IPS DF 19.7 (cell line): ENCODE data around the gene PTPRD.

Source experiments
- DNase-seq: peaks from one replicate; pipeline ENCODE4 v3.0.0-alpha.2; 2013; ENCODE audit warnings: low read depth, low spot score

Gene PTPRD

DNA sequence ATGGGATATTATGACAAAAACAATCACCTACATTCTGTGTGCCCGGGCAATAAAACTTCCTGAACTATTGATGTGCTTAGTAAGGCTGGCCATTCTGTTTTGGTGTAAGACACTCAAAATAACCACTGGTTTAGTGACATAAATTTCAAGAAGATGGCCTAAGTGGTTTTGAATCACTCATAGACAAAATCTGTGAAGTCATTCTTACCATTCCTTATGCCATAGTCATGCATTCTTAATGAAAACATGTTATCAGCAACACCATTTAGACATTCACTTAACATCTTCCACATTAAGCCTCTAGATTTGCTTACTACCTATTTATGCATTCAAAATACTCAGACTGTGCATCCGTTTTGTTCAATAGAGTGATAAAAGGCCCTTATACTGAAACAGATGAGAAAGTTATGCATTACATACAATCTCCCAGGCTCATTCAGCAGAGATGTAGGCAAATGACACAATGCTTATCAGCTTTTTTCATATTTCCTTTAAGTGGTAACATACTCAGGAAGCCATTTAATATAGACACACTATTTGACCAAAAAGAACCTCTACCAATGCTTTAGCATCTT, 1964.4 kb downstream of the PTPRD start:
- no peak for DNase-seq

DNA sequence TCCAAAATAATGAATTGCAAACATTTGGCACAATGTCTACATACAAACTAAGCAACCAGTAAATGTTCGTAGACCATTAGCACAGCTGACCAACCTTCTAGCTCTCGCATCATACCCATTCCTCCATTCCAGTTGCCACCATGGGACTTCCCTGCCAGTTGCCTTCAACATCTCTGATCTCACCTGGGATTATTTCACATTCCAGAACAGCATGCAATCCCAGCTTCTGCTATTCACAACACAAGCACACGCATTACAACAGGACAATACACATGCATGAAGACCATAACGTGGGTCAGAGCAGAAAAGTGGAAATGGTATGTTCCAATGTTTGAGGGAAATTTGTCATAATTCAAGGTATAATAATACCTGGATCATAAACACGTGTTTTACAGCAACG, 1965.0 kb downstream of the PTPRD start:
- DNase-seq, result no peak

GRCh38 chr9:8644571-8644970, 1968.2 kb downstream of the PTPRD start:
- no peak for DNase-seq

DNA sequence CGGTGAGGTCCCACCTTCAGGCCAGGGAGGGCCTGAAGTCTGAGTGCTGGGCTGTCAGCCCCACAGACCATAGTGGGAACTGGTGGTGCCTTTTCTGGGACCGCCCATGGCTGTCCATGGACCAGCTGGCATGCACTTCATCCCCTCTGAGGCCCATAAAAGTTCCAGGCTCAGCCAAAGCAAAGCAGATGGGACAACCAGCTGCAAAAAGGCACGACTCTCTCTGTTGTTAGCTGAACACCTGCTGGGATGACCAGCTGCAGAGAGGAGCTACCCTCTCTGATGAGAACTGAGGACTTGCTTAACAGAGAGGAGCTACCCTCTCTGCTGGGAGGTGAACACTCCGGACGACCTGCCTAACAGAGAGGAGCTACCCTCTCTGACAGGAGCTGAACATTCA, 1968.9 kb downstream of the PTPRD start:
- no peak for DNase-seq

DNA sequence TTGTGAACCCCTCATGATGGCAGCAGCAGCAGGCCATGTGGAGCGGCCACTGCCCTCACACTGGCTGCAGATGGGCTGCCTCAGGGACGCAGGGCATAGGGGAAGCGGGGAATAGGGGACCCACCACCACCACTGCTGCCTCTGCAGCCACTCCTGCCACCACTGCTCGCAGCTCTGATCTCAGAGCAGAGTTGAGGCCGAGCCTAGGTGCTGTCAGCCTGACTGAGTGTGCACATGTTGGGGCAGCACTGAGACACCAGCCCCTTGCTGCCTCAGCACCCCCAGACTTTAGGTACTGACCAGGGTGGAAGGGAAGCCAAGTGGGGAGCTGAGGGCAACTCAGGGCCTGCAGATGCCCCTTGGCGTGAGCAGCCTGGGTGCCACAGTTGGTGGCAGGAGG, 1969.3 kb downstream of the PTPRD start:
- no peak for DNase-seq

GRCh38 chr9:8640761-8641160, 1972.0 kb downstream of the PTPRD start:
- no peak for DNase-seq

GRCh38 chr9:8637626-8638025, 1975.2 kb downstream of the PTPRD start:
- DNase-seq, result no peak

- DNase-seq, result no peak
Measured at GRCh38 chr9:8633784-8634183, 1979.0 kb downstream of the PTPRD start.

DNA sequence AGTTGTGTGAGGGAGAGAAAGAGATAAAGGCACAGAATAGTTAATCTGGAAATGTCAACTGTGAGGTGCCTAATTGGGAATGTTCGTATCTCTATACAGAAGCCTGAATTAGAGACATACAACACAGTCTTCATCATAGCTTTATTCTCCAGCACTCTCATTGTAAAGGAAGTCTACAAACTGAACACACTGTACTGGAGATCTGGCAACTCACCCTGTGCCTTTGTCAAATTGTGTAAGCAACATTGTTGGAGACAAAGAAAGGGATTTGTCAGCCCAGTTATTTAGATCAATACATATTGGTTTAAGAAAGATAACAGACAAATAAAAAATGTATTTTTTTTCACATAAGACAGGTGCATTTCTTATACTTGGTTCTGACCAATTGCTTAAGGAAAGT, 1980.3 kb downstream of the PTPRD start:
- DNase-seq, result no peak

GRCh38 chr9:8628791-8629190, 1984.0 kb downstream of the PTPRD start:
- no peak for DNase-seq

DNA sequence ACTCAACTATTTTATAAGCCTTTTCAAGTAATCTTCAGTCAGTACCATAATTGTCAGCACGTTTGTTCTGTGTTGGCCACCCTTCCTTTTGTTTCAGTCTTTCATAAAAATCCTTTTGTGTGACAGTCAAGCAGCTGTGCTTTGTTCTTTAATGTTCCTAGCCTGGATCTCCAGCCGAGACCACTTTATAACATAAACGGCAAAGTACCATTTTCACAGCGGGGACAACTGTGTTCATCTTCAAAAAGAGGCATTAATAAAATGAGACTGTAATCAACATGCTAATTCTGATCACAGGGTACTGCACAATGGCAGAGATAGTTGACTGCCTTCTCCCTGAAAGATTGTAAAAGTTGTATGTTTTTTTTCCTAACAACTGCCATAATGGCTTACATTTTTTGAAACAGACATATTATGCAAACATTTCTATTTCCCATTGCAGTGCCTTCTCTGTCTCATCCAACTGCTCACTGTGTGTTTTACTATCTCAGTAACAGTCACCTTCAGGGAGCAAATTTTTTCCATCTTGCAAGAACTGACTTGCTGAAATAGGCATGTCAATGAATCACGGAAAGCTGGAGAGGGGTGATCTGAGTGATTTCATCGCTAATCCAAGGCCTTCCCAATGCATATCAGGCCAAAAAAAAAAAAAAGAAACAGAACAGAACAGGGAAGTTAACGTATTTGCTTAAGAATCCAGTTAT, 1984.7 kb downstream of the PTPRD start:
- DNase-seq, result no peak

- no peak for DNase-seq
Measured at GRCh38 chr9:8622871-8623270, 1989.9 kb downstream of the PTPRD start.

DNA sequence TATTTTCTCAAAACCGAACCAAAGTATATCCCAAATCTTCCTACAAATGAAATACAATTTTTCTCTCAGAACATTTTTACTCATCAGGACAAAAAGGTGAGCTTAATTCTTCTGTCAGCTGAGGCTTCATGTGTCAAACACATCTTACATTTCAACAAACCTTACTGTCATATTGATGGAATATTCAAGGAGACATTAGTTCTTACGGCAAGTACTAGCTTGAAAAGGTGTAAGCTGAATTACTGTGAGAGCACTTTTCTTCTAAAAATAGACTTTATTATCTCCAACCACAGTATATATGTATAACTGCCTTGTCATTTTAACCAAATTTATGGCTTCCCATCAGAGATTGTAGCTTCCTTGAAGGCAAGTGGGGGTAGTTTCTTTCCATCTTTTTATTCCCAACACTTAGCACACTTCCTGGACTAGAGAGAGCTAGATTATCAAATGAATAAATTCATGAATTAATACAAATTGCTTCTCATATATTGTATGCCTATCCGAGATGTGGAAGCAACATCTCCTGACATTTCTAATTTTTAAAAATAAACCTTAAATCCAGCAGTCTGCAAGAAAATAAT, 1990.5 kb downstream of the PTPRD start:
- DNase-seq, result no peak

- no peak for DNase-seq
Measured at GRCh38 chr9:8621416-8621815, 1991.4 kb downstream of the PTPRD start.

DNA sequence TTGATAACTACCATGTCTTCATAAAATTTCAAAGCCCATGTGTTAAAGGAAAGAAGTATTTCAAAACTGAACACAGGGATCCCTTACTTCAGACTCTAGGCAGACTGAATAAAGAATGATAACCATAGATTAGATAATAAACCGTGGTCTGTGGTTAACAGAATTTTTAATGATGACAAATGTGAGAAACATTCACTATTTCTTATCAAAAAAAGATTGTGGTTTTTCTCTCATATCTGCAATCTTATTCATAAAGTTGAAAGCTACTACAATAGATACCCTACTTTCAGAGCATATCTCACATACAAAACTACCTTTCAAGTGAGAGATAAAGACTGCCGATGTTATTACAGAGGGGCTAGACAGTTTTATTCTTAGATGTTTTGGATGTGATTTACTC, 1996.4 kb downstream of the PTPRD start:
- DNase-seq, result no peak

- DNase-seq, result no peak
Measured at GRCh38 chr9:8614926-8615440, 1997.8 kb downstream of the PTPRD start.

DNA sequence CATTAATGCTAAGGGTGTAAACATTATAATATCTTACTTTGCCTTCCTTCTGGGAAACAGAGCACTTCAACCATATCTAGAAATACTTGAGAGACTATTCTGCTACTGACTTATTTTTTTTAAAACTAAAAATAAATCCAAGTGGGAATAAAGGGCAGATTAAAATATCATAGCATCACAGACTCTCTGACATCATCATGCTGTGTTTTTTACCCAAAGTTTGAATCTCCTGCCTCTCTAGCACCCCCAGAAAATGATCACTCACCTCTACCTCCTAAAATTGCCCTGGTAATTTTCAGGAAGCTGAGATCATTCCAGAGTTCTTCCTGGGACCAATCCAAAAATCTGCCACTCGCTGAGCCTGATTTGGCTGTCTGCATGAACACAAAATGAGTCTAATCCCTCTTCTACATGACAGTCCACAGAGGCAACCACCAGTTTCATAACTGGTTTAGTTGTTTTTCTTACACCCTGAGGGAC, 1999.4 kb downstream of the PTPRD start:
- no peak for DNase-seq

- DNase-seq, result no peak
Measured at GRCh38 chr9:8611153-8611552, 2001.6 kb downstream of the PTPRD start.

- no peak for DNase-seq
Measured at GRCh38 chr9:8610256-8610655, 2002.5 kb downstream of the PTPRD start.

GRCh38 chr9:8605096-8605495, 2007.7 kb downstream of the PTPRD start:
- DNase-seq, result no peak

- DNase-seq, result no peak
Measured at GRCh38 chr9:8604201-8604600, 2008.6 kb downstream of the PTPRD start.

GRCh38 chr9:8600914-8601680, 2011.7 kb downstream of the PTPRD start:
- DNase-seq, result no peak
